ENCODE measurements around the gene EIF2B1.
A peak's percentile ranks its signal among the peaks of the same experiment; 100 is the strongest.
"Not testable (repeated sequence)": the region's sequence is repeated elsewhere in the genome, so short reads cannot be mapped to it uniquely, and the experiment has no call there.

EIF2B1 gene

DNA sequence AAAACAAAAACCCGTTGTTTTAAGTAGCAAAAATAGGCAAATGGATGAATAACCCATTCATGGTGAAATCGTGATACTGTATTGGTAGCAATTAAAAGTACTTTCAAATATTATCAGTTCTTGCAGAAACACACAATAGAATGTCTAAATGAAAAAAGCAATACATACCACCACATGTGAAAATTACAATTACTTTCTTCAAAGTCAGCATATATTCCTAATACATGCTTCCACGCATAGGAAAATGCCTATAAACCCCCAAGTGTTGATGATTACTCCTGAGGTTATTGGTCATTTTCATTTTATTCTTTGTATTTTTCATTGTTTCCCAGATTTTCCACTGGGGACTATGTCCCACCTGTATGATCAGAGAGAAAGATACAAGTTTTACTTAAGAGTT, 16.3 kb downstream of the EIF2B1 start:
- DNase-seq = no peak

DNA sequence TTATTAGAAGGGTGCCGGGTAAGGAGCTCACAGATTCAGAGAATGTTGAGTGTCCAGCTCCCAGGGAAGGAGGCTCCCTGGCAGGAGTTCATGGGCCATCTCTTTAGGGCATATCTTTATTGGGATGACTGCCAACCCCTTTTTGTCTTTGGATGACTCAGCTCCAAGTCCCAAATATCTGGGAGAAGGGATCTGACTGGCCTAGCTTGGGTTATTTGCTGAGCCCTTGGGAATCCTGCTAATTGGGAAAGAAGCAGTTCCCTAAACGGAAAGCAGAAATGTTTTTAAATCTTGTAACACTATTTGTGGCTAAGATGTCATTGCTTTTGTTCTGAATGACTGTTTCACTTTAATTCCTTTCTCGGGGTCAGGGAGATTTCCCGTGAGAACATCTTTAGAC, 19.0 kb downstream of the EIF2B1 start:
- DNase-seq = no peak

DNA sequence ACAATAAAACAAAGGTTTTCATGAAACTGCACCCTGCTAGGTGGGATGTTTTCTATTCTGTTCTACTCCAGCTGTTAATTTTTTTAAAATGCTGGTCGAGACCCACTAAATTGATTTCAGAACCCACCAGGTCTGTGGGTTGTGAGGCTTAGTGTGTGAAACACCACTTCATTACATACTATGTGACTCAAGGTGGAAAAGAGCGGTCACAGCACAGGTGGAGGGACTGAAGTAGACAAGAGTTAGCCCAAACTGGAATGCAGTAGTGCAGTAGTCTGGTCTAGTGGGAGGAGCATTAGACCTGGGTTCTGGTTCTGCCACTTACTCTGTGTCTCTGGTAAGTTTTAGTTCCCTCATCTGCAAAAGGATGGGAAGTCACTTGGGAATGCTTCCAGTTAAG, 19.4 kb downstream of the EIF2B1 start:
- DNase-seq = no peak

DNA sequence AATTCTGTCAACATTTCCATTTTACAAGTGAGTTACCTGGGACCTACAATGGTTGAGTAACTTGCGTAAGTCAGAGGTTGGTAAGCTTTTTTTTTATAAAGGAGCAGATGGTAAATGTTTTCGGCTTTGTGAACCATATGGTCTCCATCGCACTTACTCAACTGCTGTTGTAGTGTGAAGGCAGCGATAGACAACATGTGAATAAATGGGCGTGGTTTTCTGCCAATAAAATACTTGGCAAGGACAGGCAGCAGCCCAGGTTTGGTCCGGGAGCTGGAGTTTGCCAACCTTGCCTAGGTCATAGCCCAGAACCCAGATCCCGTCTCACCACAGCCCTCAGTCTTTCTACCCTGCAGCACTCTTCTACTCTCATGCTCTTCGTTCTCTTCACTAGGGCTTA, 25.3 kb downstream of the EIF2B1 start:
- DNase-seq = no peak

DNA sequence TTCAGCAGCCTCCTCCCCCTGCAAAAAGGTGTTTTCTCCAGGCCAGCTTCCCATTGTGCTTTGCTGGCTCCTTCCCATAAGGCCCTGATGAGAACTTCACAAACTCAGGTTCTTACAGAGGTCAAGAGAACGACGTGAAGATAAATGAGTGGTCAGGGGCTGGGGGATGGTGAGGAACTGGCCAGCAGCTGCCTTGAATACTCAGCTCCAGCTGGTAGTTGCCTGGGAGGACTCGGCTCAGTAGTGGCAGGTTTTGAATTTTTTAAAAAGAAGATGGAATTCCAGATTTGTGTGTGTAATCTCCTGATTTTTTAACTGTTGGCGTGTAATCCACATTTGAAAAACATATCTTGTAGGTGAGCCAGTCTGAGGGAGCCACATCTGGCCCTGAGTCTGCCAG, 25.7 kb downstream of the EIF2B1 start:
- no peak for DNase-seq

DNA sequence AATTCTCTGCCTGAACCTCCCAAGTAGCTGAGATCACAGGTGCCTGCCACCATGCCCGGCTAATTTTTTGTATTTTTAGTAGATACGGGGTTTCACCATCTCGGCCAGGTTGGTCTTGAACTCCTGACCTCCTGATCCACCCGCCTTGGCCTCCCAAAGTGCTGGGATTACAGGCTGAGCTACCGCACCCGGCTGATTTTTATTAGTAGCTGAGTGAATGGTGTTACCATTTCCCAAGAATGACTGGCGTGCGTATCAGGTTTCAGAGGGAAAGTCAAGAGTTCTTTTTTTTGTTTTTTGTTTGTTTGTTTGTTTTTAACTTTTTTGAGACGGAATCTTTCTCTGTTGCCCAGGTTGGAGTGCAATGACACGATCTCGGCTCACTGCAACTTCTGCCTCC, 30.0 kb downstream of the EIF2B1 start:
- not testable (repeated sequence) for DNase-seq

DNA sequence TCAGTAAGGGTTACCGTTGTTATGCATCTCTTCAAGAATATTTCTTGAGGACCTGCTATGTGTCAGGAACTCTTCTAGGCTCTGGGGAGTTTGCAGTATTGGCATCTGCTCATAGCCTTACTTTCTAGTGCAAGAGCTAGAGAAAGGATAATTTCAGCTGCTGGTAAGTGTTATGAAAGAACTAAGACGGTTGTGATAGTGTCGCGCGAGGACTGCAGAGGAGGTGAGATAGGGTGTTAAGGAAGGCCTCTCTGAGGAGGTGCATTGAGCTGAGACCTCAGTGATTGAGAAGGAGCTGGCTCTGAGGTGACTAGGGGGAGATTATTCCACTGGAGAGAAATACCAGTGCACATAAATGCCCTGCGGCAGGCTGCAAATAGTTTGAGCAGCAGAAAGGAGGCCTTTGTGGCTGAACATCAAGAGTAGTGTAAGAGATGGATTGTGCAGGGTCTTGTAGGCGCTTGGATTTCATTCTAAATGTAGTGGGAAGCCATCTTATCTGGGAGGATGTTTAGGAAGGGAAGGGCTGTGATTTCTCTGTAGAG, 30.8 kb downstream of the EIF2B1 start:
- peak; percentile 5 to 42 for DNase-seq

DNA sequence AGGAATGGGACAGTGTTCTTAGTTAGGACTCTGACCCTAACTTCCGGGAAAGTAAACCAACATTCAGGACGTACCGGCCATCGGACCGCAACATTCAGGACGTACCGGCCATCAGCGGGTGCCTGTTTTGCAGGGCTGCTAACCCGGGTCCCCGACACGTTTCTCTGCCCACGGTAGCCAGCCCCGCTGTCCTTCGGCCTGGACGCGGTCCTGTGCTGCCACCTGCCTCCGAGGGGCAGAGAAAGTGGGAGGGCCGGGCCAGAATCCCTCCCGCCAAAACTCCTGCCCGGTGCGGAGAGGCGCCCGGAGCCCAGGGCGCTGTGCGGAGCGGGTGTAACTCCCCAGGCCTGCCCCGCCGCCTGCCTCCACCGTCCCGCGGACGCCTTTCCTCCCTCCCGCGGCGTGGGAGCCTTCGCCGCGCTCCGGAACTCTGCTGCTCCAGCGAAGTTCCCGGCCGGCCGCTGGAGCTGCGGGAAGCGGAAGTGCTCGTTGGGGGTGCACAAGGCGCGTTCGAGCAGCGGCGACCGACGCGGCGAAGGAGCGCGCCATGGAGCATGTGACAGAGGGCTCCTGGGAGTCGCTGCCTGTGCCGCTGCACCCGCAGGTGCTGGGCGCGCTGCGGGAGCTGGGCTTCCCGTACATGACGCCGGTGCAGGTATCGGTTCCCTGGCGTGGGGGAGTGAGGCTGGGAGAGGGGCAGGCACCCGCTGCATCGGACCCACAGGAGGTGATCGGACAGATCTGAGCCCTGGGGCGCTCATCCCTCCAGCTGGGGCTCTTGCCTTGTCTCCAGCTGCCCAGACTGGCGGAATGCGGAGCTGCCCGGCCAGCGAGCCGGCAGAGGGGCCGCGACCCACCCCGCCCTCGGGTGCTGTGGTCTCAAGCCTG, 31.6 kb downstream of the EIF2B1 start, which contains the start of gene DDX55:
DDX55 (plus strand) TSS at position 498 of the 888 bp plus-strand sequence; CDS start at position 548, 50 bp downstream.
- peak; percentile 69 to 81 for DNase-seq

DNA sequence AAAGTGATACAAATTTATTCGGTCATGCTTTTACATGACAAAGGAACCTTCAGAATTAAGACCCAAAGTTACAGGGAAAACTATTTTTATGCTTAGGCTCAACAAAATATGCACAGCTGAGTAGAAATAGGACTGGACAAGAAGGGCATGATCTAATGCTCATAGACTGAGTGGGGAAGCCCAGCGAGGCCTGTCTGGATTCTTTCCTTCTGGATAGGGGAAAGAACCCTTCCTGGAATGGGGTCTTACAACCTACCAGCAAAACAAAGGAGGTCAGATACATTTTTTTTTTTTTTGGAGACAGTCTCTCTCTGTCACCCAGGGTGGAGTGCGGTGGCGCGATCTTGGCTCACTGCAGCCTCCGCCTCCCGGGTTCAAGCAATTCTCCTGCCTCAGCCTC, 33.8 kb downstream of the EIF2B1 start:
- DNase-seq = no peak

DNA sequence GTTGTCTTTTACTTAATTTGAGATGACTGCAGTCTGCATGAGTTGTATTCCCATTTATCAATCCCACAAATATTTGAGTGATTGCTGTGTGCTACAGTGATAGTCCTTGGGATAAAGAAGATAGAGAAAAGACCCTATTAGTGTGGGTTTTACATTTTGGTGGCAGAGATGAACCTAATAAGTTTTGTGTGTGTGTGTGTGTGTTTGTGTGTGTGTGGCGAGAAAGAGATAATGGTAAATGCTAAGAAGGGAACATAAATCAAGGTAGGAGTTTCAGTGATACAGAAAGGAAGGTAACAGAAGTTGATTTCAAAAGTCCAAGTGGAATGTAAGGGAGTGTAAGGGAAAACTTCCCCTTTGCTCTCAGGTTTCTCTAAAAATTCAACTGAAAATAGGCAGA, 34.2 kb downstream of the EIF2B1 start:
- no peak for DNase-seq

DNA sequence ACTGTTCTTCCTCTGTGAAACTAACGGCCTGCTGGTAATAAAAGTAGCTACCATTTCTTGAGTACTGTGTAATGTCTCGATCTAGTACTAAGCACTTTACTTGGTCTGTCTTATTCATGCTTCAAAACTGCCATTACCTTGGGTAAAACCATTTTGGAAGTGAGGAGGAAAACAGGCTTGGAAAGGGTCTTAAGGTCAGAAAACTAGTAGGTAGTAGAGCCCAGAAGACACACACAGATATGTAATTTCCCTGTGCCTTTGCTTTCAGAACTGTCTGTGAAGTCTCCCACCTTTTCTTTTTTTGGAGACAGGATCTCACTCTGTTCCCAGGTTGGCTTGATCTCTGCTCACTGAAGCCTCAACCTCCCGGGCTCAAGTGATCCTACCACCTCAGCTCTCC, 35.0 kb downstream of the EIF2B1 start:
- DNase-seq = no peak

DNA sequence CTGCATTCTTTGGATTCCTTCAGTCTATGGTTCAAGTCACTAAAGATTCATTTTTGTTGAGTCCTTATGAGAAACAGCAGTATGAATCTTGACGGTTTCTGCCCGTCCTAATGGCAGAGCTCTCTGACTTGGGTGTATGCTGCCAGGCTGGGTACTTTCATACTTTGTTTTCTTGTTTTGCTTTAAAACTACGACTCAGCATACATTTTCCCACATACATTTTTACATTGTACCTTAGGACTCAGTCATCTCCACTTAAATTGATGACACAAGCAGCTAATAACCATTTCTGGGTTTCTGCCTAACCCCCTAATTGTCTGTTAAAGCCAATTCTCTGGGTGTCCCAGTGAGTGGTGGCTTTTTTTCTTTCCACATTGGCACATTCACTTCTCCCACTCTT, 36.4 kb downstream of the EIF2B1 start:
- DNase-seq = no peak

DNA sequence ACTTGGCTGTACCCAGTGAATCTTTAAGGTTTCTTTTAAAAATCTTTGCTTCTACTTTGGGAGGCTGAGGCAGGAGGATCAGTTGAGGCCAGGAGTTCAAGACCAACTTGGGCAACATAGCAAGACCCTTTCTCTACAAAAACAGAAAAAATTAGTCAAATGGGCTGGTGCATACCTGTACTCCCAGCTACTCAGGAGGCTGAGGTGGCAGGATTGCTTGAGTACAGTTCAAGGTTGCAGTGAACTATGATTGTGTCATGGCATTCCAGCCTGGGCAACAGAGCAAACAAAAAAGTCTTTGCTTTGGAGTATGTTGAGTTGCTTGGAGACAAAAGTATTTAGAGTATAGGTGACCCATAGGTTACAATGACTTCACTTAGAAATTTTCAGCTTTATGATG, 37.8 kb downstream of the EIF2B1 start:
- DNase-seq = no peak

DNA sequence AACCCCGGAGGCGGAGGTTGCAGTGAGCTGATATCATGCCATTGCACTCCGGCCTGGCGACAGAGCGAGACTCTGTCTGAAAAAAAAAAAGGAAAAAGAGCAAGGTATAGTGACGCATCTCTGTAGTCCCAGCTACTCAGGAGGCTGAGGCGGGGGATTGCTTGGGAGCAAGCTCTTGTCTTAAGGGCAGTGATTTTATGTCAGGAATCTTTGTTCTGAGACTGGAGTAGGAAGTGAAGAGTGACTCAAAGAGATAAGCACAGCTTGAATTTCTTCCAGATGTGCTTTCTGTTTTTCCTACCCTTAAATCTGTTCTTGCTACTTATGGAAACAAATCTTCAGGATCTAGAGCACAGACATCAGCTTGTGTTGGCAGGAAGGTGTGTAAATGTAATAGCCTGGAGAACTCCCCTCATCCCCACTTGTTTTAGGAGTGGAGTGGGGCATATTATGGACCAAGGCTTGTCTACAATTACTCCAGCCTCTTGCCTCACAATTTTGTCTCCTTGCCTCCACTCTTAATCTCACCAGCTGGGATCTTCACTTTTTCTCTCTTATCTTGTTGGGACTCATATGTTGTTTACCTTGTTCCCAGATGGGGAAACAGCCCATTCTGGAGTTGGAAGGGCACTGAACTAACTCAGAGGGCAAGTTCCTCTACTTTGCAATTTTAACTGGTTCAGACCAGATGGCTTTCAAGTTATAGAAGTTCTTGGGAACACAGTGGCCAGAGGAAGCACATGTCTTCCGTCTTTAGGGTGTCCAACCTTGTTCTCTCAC, 41.6 kb downstream of the EIF2B1 start:
- no peak for DNase-seq

DNA sequence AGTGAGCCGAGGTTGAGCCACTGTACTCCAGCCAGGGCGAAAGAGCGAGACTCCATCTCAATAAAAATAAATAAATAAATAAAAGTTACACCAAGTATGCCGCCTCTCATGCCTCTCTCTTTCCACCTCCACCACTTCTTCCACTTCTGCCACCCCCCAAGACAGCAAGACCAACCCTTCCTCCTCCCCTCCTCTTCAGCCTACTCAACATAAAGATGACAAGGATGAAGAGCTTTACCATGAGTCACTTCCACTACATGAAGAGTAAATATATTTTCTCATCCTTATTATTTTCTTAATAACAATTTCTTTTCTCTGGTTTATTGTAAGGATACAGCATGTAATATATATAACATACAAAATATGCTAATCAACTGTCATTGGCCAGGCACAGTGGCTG, 52.7 kb downstream of the EIF2B1 start:
- DNase-seq = no peak

DNA sequence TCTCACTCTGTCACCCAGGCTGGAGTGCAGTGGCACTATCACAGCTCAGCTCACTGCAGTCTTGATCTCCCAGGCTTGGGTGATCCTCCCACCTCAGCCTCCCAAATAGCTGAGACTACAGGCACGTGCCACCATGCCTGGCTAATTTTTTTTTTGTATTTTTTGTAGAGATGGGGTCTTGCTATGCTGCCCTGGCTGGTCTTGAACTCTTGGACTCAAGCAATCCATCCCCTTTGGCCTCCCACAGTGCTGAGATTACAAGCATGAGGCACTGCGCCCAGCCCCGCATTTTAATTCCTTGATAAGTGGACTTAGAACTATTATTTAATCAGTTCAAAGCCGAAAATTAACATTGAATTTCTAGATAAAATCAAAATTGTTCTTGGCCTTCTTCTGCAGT, 54.7 kb downstream of the EIF2B1 start:
- not testable (repeated sequence) for DNase-seq

DNA sequence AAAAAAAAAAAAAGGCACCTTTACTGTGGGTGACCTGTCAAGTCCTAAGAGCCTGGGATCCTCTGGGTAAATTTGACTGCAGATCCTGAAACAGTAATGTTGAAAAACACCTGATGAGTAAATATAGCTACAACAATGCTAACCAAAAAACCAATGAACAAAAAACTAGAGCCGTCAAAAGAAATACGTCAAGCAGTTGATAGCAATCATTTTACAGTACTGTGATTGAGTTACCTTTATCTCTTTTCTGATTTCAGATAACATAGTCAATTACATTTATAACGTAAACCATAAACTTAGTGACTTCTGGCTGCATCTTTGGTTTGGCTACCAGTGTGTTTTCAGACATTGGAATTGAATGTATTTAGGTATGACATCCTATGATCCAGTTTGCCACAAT, 55.2 kb downstream of the EIF2B1 start:
- DNase-seq = no peak

DNA sequence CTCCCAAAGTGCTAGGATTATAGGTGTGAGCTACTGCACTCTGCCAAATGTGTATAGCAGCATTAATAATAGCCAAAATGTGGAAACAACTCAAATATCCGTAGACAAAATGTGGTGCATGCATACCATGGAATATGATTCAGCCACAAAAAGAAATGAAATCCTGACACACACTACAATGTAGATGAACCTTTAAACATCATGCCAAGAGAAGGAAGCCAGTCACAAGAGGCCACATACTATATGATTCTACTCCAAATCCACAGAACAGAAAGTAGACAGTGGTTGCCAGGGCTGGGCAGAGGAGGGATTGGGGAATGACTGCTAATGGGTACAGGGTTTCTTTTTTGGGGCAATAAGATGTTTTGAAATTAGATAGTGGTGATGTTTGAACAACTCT, 56.9 kb downstream of the EIF2B1 start:
- DNase-seq = no peak

DNA sequence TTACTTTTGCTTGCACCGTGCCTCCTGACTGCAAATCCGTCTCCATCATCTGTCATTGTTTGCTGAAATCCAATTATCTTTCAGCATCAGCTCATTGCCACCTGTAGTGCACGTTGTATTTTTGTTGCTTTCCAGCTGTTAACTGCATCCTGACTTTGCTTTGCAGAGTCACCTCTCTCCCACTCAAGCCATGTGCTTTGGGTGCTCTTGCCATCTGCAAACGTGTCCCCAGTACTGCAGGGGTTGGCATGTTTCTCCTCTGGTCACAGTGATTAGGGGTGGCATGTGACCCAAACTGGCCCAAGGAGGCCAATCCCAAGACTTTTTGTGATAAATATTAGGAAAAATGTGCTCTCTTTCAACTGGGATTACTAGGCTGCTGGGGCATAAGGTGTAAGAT, 59.6 kb downstream of the EIF2B1 start:
- no peak for DNase-seq

DNA sequence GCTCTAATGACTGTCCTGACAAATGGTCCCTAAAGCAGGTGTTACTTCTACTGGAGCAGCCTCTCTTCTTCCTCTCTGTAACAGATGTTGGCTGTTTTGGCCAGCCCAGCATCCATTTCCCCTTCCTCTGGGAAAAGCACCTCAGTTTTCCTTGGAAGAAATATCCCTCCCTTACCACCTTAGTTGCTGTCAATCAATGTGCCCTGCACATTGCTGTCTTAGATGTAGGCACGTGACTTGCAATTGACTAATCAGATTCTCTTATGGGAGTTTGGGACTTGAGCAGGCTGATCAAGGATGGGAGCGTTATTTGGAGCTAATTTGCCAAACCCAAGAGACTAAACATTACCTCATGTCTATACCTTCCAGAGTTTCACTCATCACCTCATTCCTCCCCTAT, 61.1 kb downstream of the EIF2B1 start:
- DNase-seq = no peak

DNA sequence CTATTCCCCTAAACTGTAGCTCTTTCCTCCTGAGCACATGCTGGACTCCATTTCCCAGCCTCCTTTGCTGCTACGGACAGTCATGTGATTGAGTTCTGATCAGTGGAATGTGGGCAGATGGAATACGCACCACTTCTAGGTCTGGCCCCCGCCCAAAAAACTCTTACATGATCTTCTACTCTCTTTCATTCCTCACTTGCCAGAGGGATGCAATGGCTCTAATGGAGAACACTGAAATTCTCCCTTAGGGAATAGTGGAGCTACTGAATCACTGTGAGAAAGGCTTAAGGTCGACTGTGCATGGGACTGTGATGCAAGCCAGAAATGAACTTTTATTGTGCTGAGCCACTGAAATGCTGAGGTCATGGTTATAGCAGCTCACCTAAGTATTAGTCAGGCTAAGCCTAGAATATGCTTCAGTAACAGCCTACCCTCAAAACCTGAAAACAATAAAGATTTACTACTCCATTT, 62.1 kb downstream of the EIF2B1 start:
- no peak for DNase-seq
